HEK293T (cell line): Measurements from ENCODE around the gene WDR54.

Experiments
- CTCF ChIA-PET: fragments of 350-600 bp; formaldehyde crosslinking; extraction: SDS; loops from one replicate; lab custom pipeline; 2021; ENCODE audit warnings: antibody characterized with exemption, inconsistent platforms; lab: Yijun Ruan, JAX
- POLR2A ChIA-PET: fragments of 350-600 bp; formaldehyde crosslinking; extraction: SDS; loops from one replicate; lab custom pipeline; 2020; ENCODE audit warnings: antibody characterized with exemption, inconsistent platforms; lab: Yijun Ruan, JAX
- DNase-seq: peaks from one replicate; pipeline ENCODE4 v3.0.0; 2012; ENCODE audit warnings: mixed read lengths; ENCODE audit errors: extremely low spot score
- ARNT ChIP-seq: fragments of 450-650 bp; IDR thresholded peaks from 2 replicates; pipeline ENCODE4 v1.6.1; 2017; ENCODE audit warnings: mild to moderate bottlenecking
- BHLHE40 ChIP-seq: fragments of 450-650 bp; IDR thresholded peaks from 2 replicates; pipeline ENCODE4 v1.6.1; 2016; ENCODE audit warnings: mild to moderate bottlenecking, moderate library complexity, borderline replicate concordance
- CTBP1 ChIP-seq: fragments of 450-650 bp; IDR thresholded peaks from 2 replicates; pipeline ENCODE4 v1.6.1; 2016; ENCODE audit warnings: borderline replicate concordance
- ELF4 ChIP-seq: fragments of 450-650 bp; IDR thresholded peaks from 2 replicates; pipeline ENCODE4 v1.6.1; 2017; ENCODE audit warnings: antibody characterized with exemption
- FOXA1 ChIP-seq: fragments of 450-650 bp; IDR thresholded peaks from 2 replicates; pipeline ENCODE4 v1.6.1; 2016; ENCODE audit warnings: mild to moderate bottlenecking
- FOXK2 ChIP-seq: fragments of 450-650 bp; IDR thresholded peaks from 2 replicates; pipeline ENCODE4 v1.6.1; 2016; ENCODE audit warnings: mild to moderate bottlenecking
- FOXM1 ChIP-seq: fragments of 450-650 bp; IDR thresholded peaks from 2 replicates; pipeline ENCODE4 v1.6.1; 2017; ENCODE audit warnings: mild to moderate bottlenecking, borderline replicate concordance
- HDGF ChIP-seq: fragments of 450-650 bp; IDR thresholded peaks from 2 replicates; pipeline ENCODE4 v1.6.1; 2017; ENCODE audit warnings: antibody characterized with exemption, borderline replicate concordance
- L3MBTL2 ChIP-seq: fragments of 450-650 bp; conservative IDR thresholded peaks from 2 replicates; pipeline ENCODE4 v1.6.1; 2016; ENCODE audit warnings: mild to moderate bottlenecking
- LEF1 ChIP-seq: fragments of 450-650 bp; IDR thresholded peaks from 2 replicates; pipeline ENCODE4 v1.6.1; 2017; ENCODE audit warnings: mild to moderate bottlenecking, borderline replicate concordance
- NFRKB ChIP-seq: fragments of 450-650 bp; IDR thresholded peaks from 2 replicates; pipeline ENCODE4 v1.6.1; 2016; ENCODE audit warnings: mild to moderate bottlenecking, moderate library complexity
- PKNOX1 ChIP-seq: fragments of 450-650 bp; IDR thresholded peaks from 2 replicates; pipeline ENCODE4 v1.6.1; 2016
- SP1 ChIP-seq: fragments of 450-650 bp; IDR thresholded peaks from 2 replicates; pipeline ENCODE4 v1.6.1; 2017
- SUZ12 ChIP-seq: fragments of 450-650 bp; IDR thresholded peaks from 2 replicates; pipeline ENCODE4 v1.6.1; 2016; ENCODE audit warnings: mild to moderate bottlenecking
- TARDBP ChIP-seq: fragments of 450-650 bp; IDR thresholded peaks from 2 replicates; pipeline ENCODE4 v1.6.1; 2016
- ZNF384 ChIP-seq: fragments of 450-650 bp; IDR thresholded peaks from 2 replicates; pipeline ENCODE4 v1.6.1; 2016

WDR54 gene

GRCh38 chr2:74423231-74424095 lies 1.9 kb downstream of the WDR54 start:
- TF ChIP-seq TARDBP = no peak
- no peak for TF ChIP-seq CTBP1
- TF ChIP-seq FOXK2 = no peak
- TF ChIP-seq SP1 = no peak
- TF ChIP-seq HDGF = no peak
- no peak for TF ChIP-seq NFRKB
- TF ChIP-seq FOXM1 = no peak
- no peak for TF ChIP-seq BHLHE40
- no peak for TF ChIP-seq L3MBTL2
- no peak for TF ChIP-seq FOXA1
- TF ChIP-seq LEF1 = no peak
- TF ChIP-seq ARNT = no peak
- TF ChIP-seq ZNF384 = no peak
- TF ChIP-seq PKNOX1 = no peak
- no peak for TF ChIP-seq SUZ12
- TF ChIP-seq ELF4 = no peak

GRCh38 chr2:74424139-74424992 lies 2.8 kb downstream of the WDR54 start:
- ChIA-PET POLR2A (interaction anchor here (0.7 to 2.0 kb wide), 3 partner anchors 11 to 34 kb away, joined by 3 to 7 read pairs (median 3); partner anchors contain the start of gene WBP1), CTCF (interaction anchor here (0.8 kb wide), 1 partner anchor 1375 kb away, joined by 3 read pairs; no protein-coding TSS in a partner anchor)
- TF ChIP-seq TARDBP = no peak
- no peak for TF ChIP-seq ARNT
- TF ChIP-seq SUZ12 = no peak
- no peak for TF ChIP-seq L3MBTL2
- no peak for TF ChIP-seq FOXK2
- TF ChIP-seq ZNF384 = no peak
- no peak for TF ChIP-seq FOXM1
- no peak for TF ChIP-seq PKNOX1
- no peak for TF ChIP-seq HDGF
- no peak for TF ChIP-seq SP1
- TF ChIP-seq BHLHE40 = no peak
- TF ChIP-seq CTBP1 = no peak
- no peak for TF ChIP-seq NFRKB
- TF ChIP-seq LEF1 = no peak
- no peak for DNase-seq

More at GRCh38 chr2:74423231-74424095, 1.9 kb downstream of the WDR54 start:
- ChIA-PET POLR2A (interaction anchor here (1.1 kb wide), 1 partner anchor 10 kb away, joined by 3 read pairs; no protein-coding TSS in a partner anchor), CTCF (interaction anchor here (0.8 kb wide), 1 partner anchor 1374 kb away, joined by 3 read pairs; no protein-coding TSS in a partner anchor)
- DNase-seq = no peak

GRCh38 chr2:74424995-74425406 lies 3.5 kb downstream of the WDR54 start:
- TF ChIP-seq LEF1 (no peak), CTBP1 (no peak), PKNOX1 (no peak), FOXK2 (no peak), ELF4 (no peak), FOXM1 (no peak)
- POLR2A ChIA-PET = interaction anchor here (1.0 to 2.0 kb wide), 3 partner anchors 16 to 34 kb away, joined by 4 to 7 read pairs (median 5); partner anchors contain the start of gene WBP1
- CTCF ChIA-PET = no interaction called here
- DNase-seq = no peak

GRCh38 chr2:74425523-74425922 lies 4.0 kb downstream of the WDR54 start:
- ChIA-PET POLR2A (interaction anchor here (1.0 to 2.0 kb wide), 3 partner anchors 15 to 33 kb away, joined by 4 to 7 read pairs (median 5); partner anchors contain the start of gene WBP1), CTCF (no interaction called here)
- no peak for DNase-seq
- TF ChIP-seq ZNF384 (no peak), CTBP1 (no peak), BHLHE40 (no peak), SUZ12 (no peak), LEF1 (no peak), FOXM1 (no peak), ARNT (no peak), ELF4 (no peak), TARDBP (no peak), PKNOX1 (no peak), L3MBTL2 (no peak), HDGF (no peak), FOXA1 (no peak), NFRKB (no peak), FOXK2 (no peak)
